WTC11 (cell line): Measurements from ENCODE around the gene KRTAP5-4. TPM values are rescaled to one million over a fixed set of nuclear protein-coding genes. Genes with fewer than 3 reads are reported as not detected.

ENCODE experiments used
- ATAC-seq: fragments of 200-7000 bp; cut with Tn5 transposase; 2 replicates; pipeline ENCODE4 v1.10.0; 2021; ENCODE audit warnings: mild to moderate bottlenecking, moderate library complexity
- CTCF ChIA-PET: fragments of 300-600 bp; sonication (Branson Sonifier 250); formaldehyde crosslinking; loops from one replicate; lab custom pipeline; 2021; ENCODE audit warnings: antibody characterized with exemption; lab: Charles Lee
- POLR2A ChIA-PET: fragments of 350-600 bp; sonication (Branson Sonifier 250); formaldehyde crosslinking; loops from one replicate; lab custom pipeline; 2021; ENCODE audit warnings: antibody characterized with exemption; lab: Charles Lee
- DNase-seq: peaks from one replicate; pipeline ENCODE4 v3.0.0; 2021; ENCODE audit warnings: low spot score
- H3K27ac Mint-ChIP-seq: 2 replicates; pipeline ENCODE4 v1.8.0; 2021; ENCODE audit warnings: mixed read lengths
- H3K27me3 Mint-ChIP-seq: 2 replicates; pipeline ENCODE4 v1.8.0; 2021; ENCODE audit warnings: low read depth, mild to moderate bottlenecking, moderate library complexity, mixed read lengths
- H3K36me3 Mint-ChIP-seq: 2 replicates; pipeline ENCODE4 v1.8.0; 2021; ENCODE audit warnings: mixed read lengths
- H3K4me1 Mint-ChIP-seq: 2 replicates; pipeline ENCODE4 v1.8.0; 2022; ENCODE audit warnings: mixed read lengths
- H3K4me3 Mint-ChIP-seq: 2 replicates; pipeline ENCODE4 v1.8.0; 2021; ENCODE audit warnings: mild to moderate bottlenecking, moderate library complexity, mixed read lengths
- H3K9me3 Mint-ChIP-seq: 2 replicates; pipeline ENCODE4 v1.8.0; 2021; ENCODE audit warnings: mixed read lengths
- ELF4 ChIP-seq: sonication (generic); formaldehyde crosslinking; IDR thresholded peaks from 2 replicates; pipeline ENCODE4 v1.8.1; 2022; ENCODE audit warnings: low read depth, mild to moderate bottlenecking, moderate library complexity, missing genetic modification reagents
- EMX1 ChIP-seq: fragments of 250-450 bp; sonication (Bioruptor Pico); IDR thresholded peaks from 2 replicates; pipeline ENCODE4 v1.8.0; 2021; ENCODE audit warnings: mild to moderate bottlenecking
- ERG ChIP-seq: fragments of 250-450 bp; sonication (Bioruptor Pico); IDR thresholded peaks from 2 replicates; pipeline ENCODE4 v1.8.0; 2021; ENCODE audit warnings: mild to moderate bottlenecking
- FOXJ3 ChIP-seq: sonication (generic); formaldehyde crosslinking; IDR thresholded peaks from 2 replicates; pipeline ENCODE4 v1.9.0; 2021; ENCODE audit warnings: missing genetic modification reagents, mild to moderate bottlenecking, borderline replicate concordance
- FOXK1 ChIP-seq: sonication (generic); formaldehyde crosslinking; IDR thresholded peaks from 2 replicates; pipeline ENCODE4 v1.8.0; 2022; ENCODE audit warnings: mild to moderate bottlenecking, moderate library complexity, missing genetic modification reagents
- FOXP1 ChIP-seq: sonication (generic); formaldehyde crosslinking; IDR thresholded peaks from 2 replicates; pipeline ENCODE4 v1.8.0; 2022; ENCODE audit warnings: missing genetic modification reagents, mild to moderate bottlenecking, moderate library complexity, borderline replicate concordance
- GRHL2 ChIP-seq: fragments of 250-450 bp; sonication (Bioruptor Pico); IDR thresholded peaks from 2 replicates; pipeline ENCODE4 v1.8.0; 2022; ENCODE audit warnings: mild to moderate bottlenecking, moderate library complexity; ENCODE audit not compliant: insufficient replicate concordance, severe bottlenecking
- JAZF1 ChIP-seq: fragments of 250-450 bp; sonication (Bioruptor Pico); IDR thresholded peaks from 2 replicates; pipeline ENCODE4 v1.9.0; 2021; ENCODE audit warnings: moderate library complexity, mild to moderate bottlenecking, inconsistent platforms
- NFE2L1 ChIP-seq: sonication (generic); formaldehyde crosslinking; IDR thresholded peaks from 2 replicates; pipeline ENCODE4 v1.8.1; 2023; ENCODE audit warnings: missing genetic modification reagents
- NFYB ChIP-seq: sonication (generic); formaldehyde crosslinking; conservative IDR thresholded peaks from 2 replicates; pipeline ENCODE4 v1.8.0; 2022; ENCODE audit warnings: low read depth, missing genetic modification reagents
- NR1H2 ChIP-seq: sonication (generic); formaldehyde crosslinking; IDR thresholded peaks from 2 replicates; pipeline ENCODE4 v1.9.0; 2021; ENCODE audit warnings: mild to moderate bottlenecking, moderate library complexity, missing genetic modification reagents
- SP1 ChIP-seq: sonication (generic); formaldehyde crosslinking; conservative IDR thresholded peaks from 2 replicates; pipeline ENCODE4 v1.8.1; 2022; ENCODE audit warnings: missing genetic modification reagents
- ZBTB21 ChIP-seq: sonication (generic); formaldehyde crosslinking; IDR thresholded peaks from 2 replicates; pipeline ENCODE4 v1.8.1; 2023; ENCODE audit warnings: mild to moderate bottlenecking, missing genetic modification reagents, borderline replicate concordance
- ZNF219 ChIP-seq: sonication (generic); formaldehyde crosslinking; IDR thresholded peaks from 2 replicates; pipeline ENCODE4 v1.8.0; 2023; ENCODE audit warnings: missing genetic modification reagents, mild to moderate bottlenecking, borderline replicate concordance
- ZNF396 ChIP-seq: fragments of 250-450 bp; sonication (Bioruptor Pico); IDR thresholded peaks from 2 replicates; pipeline ENCODE4 v1.8.0; 2021; ENCODE audit warnings: mild to moderate bottlenecking, moderate library complexity, borderline replicate concordance
- ZNF423 ChIP-seq: fragments of 250-450 bp; sonication (Bioruptor Pico); IDR thresholded peaks from 2 replicates; pipeline ENCODE4 v2.1.2; 2022; ENCODE audit warnings: mild to moderate bottlenecking, moderate library complexity
- total RNA-seq: library from RNA; stranded (reverse); gene quantifications from 3 replicates; pipeline ENCODE4 v1.2.3, GENCODE V29; 2021
- TF ChIP-seq, protein P1 (sequence below): sonication (generic); formaldehyde crosslinking; IDR thresholded peaks from 2 replicates; pipeline ENCODE4 v1.8.1; 2023; ENCODE audit warnings: mild to moderate bottlenecking, missing genetic modification reagents
- TF ChIP-seq, protein P2 (sequence below): fragments of 200-600 bp; IDR thresholded peaks from 2 replicates; pipeline ENCODE4 v1.8.0; 2022; ENCODE audit warnings: antibody characterized with exemption
- TF ChIP-seq, protein P3 (sequence below): sonication (generic); formaldehyde crosslinking; IDR thresholded peaks from 2 replicates; pipeline ENCODE4 v1.8.0; 2022; ENCODE audit warnings: mild to moderate bottlenecking, missing genetic modification reagents
- TF ChIP-seq, protein P4 (sequence below): sonication (generic); formaldehyde crosslinking; IDR thresholded peaks from 2 replicates; pipeline ENCODE4 v1.8.1; 2022; ENCODE audit warnings: mild to moderate bottlenecking, missing genetic modification reagents, moderate library complexity, borderline replicate concordance

Gene KRTAP5-4
- total RNA-seq, 1 experiment from 2014 or later: not detected

- ChIA-PET CTCF (interaction anchor here (0.7 to 4.3 kb wide), 43 partner anchors 10 to 544 kb away, joined by 3 to 190 read pairs (median 10); partner anchors contain the start of genes KRTAP5-2, KRTAP5-5, SYT8 and TNNT3), POLR2A (no interaction called here)
- Mint-ChIP-seq H3K27me3 (peaks cover 21% of the 10 kb centered on the region), H3K36me3 (no peaks in the 10 kb centered on the region), H3K27ac (no peak overlapping the region), H3K4me3 (no peak overlapping the region), H3K9me3 (no peaks in the 10 kb centered on the region), H3K4me1 (no peaks in the 10 kb centered on the region)
- ATAC-seq (no peak), DNase-seq (no peak)
- TF ChIP-seq GRHL2 (CRISPR knock-in tag): no peak
- TF ChIP-seq, protein P1, sequence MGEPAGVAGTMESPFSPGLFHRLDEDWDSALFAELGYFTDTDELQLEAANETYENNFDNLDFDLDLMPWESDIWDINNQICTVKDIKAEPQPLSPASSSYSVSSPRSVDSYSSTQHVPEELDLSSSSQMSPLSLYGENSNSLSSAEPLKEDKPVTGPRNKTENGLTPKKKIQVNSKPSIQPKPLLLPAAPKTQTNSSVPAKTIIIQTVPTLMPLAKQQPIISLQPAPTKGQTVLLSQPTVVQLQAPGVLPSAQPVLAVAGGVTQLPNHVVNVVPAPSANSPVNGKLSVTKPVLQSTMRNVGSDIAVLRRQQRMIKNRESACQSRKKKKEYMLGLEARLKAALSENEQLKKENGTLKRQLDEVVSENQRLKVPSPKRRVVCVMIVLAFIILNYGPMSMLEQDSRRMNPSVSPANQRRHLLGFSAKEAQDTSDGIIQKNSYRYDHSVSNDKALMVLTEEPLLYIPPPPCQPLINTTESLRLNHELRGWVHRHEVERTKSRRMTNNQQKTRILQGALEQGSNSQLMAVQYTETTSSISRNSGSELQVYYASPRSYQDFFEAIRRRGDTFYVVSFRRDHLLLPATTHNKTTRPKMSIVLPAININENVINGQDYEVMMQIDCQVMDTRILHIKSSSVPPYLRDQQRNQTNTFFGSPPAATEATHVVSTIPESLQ (CRISPR knock-in tag): no peak
- no peak for TF ChIP-seq ZNF219 (CRISPR knock-in tag)
- no peak for TF ChIP-seq ZNF396 (CRISPR knock-in tag)
- TF ChIP-seq NFYB (CRISPR knock-in tag): no peak
- TF ChIP-seq NR1H2 (CRISPR knock-in tag): no peak
- no peak for TF ChIP-seq ZNF423
- no peak for TF ChIP-seq SP1 (CRISPR knock-in tag)
- TF ChIP-seq, protein P2, sequence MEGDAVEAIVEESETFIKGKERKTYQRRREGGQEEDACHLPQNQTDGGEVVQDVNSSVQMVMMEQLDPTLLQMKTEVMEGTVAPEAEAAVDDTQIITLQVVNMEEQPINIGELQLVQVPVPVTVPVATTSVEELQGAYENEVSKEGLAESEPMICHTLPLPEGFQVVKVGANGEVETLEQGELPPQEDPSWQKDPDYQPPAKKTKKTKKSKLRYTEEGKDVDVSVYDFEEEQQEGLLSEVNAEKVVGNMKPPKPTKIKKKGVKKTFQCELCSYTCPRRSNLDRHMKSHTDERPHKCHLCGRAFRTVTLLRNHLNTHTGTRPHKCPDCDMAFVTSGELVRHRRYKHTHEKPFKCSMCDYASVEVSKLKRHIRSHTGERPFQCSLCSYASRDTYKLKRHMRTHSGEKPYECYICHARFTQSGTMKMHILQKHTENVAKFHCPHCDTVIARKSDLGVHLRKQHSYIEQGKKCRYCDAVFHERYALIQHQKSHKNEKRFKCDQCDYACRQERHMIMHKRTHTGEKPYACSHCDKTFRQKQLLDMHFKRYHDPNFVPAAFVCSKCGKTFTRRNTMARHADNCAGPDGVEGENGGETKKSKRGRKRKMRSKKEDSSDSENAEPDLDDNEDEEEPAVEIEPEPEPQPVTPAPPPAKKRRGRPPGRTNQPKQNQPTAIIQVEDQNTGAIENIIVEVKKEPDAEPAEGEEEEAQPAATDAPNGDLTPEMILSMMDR: no peak
- TF ChIP-seq, protein P3, sequence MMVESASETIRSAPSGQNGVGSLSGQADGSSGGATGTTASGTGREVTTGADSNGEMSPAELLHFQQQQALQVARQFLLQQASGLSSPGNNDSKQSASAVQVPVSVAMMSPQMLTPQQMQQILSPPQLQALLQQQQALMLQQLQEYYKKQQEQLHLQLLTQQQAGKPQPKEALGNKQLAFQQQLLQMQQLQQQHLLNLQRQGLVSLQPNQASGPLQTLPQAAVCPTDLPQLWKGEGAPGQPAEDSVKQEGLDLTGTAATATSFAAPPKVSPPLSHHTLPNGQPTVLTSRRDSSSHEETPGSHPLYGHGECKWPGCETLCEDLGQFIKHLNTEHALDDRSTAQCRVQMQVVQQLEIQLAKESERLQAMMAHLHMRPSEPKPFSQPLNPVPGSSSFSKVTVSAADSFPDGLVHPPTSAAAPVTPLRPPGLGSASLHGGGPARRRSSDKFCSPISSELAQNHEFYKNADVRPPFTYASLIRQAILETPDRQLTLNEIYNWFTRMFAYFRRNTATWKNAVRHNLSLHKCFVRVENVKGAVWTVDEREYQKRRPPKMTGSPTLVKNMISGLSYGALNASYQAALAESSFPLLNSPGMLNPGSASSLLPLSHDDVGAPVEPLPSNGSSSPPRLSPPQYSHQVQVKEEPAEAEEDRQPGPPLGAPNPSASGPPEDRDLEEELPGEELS (CRISPR knock-in tag): no peak
- TF ChIP-seq ERG (CRISPR knock-in tag): no peak
- TF ChIP-seq FOXP1: no peak
- no peak for TF ChIP-seq ELF4 (CRISPR knock-in tag)
- TF ChIP-seq JAZF1 (CRISPR knock-in tag): no peak
- TF ChIP-seq, protein P4, sequence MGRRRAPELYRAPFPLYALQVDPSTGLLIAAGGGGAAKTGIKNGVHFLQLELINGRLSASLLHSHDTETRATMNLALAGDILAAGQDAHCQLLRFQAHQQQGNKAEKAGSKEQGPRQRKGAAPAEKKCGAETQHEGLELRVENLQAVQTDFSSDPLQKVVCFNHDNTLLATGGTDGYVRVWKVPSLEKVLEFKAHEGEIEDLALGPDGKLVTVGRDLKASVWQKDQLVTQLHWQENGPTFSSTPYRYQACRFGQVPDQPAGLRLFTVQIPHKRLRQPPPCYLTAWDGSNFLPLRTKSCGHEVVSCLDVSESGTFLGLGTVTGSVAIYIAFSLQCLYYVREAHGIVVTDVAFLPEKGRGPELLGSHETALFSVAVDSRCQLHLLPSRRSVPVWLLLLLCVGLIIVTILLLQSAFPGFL (CRISPR knock-in tag): no peak
- no peak for TF ChIP-seq NFE2L1 (CRISPR knock-in tag)
- no peak for TF ChIP-seq ZBTB21 (CRISPR knock-in tag)
- TF ChIP-seq FOXK1 (CRISPR knock-in tag): no peak
- no peak for TF ChIP-seq FOXJ3 (CRISPR knock-in tag)
- TF ChIP-seq EMX1 (CRISPR knock-in tag): no peak
These were observed 31.8 kb upstream of the KRTAP5-4 start for GRCh38 chr11:1653541-1654387.
